Measurements from ENCODE around the gene PLG.

DNA sequence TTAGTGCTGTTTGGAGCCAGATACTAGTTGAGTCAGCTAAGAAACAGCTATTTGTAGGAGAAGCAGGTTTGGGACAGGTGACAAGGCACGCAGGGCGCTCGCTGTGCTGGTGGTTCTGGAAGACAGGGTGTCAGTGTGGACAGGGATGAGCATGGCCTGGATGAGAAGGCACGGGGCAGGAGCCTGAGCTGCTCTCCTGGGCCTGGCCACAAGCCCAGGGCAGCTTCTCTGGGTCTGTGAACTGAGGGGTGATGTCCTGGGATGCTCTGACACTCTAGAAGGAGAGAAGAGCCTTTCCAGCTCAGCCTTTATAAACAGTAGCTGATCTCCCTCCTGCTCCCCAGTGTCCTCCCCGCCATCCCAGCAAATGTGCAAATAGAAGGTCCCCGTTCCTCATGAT is 37.9 kb downstream of the PLG start:
- TF ChIP-seq HMGXB4 (CRISPR knock-in tag; IDR thresholded peaks at IDR 0.05) (no peak), ZBTB43 (CRISPR knock-in tag; IDR thresholded peaks at IDR 0.05) (no peak), CTCF (IDR thresholded peaks at IDR 0.05) (no peak), ATF3 (CRISPR knock-in tag; conservative IDR thresholded peaks at IDR 0.05) (no peak)
- TF ChIP-seq, protein P1, sequence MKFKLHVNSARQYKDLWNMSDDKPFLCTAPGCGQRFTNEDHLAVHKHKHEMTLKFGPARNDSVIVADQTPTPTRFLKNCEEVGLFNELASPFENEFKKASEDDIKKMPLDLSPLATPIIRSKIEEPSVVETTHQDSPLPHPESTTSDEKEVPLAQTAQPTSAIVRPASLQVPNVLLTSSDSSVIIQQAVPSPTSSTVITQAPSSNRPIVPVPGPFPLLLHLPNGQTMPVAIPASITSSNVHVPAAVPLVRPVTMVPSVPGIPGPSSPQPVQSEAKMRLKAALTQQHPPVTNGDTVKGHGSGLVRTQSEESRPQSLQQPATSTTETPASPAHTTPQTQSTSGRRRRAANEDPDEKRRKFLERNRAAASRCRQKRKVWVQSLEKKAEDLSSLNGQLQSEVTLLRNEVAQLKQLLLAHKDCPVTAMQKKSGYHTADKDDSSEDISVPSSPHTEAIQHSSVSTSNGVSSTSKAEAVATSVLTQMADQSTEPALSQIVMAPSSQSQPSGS (CRISPR knock-in tag; IDR thresholded peaks at IDR 0.05; ENCODE audit: borderline replicate concordance, low read depth) = no peak
